Heart left ventricle (tissue), 13 donors: ENCODE measurements around the gene KCNMA1.

Source experiments
- CTCF ChIP-seq, 12 donors: fragments of 200-600 bp; sonication (generic) in 4 of 12; IDR thresholded peaks; one replicate each; pipeline versions ENCODE4 v1.5.0 to v1.8.0; 2018 to 2022; ENCODE audit warnings: antibody characterized with exemption in 12 of 12, mild to moderate bottlenecking in 5 of 12
- POLR2A ChIP-seq, 2 donors: fragments of 450-650 bp; IDR thresholded peaks; one replicate each; pipeline ENCODE4 v1.6.1; 2017; ENCODE audit warnings: antibody characterized with exemption in 2 of 2, mild to moderate bottlenecking in 2 of 2, moderate library complexity in 2 of 2
- donor health status: ischemic (EF 13 %, LVEDD 7.1; RV severe dilation, severe dysfunction).
- donor health status: DM: no; HTN: yes; CAD: no.
- donor health status: DM: no; HTN: no; CAD: no.
- donor health status: ischemic (EF 25% LVEDD 6.9; RV normal size, moderate dysfunction).
- donor health status: ischemic (EF 25% LVEDD 5.7; RV mildly dilated, moderate dysfunction).
- donor health status: ischemic (EF 35%, LVEDD 5.7; RV mildly dilated, moderate dysfunction).
- donor health status: nonischemic (EF 11% LVEDD 7.7; RV severe dilation, severe dysfunction).
- donor health status: DM: yes; HTN: yes; CAD: no.
- donor health status: PGD.
- donor health status: ischemic (EF 29% LVEDD 5.4; RV normal size, mild dysfunction).
- donor health status: nonischemic (EF 23%, LVEDD 6.1; RV moderate dilation, normal function).

GRCh38 chr10:77545585-77545984 is 92.0 kb downstream of the KCNMA1 start:
- TF ChIP-seq CTCF (IDR thresholded peaks at IDR 0.05) (no peak), POLR2A (IDR thresholded peaks at IDR 0.05) (no peak)
